ENCODE data around the gene NKD2.

- TF ChIP-seq CTCF (IDR thresholded peaks at IDR 0.05; ENCODE audit: insufficient read depth, low read length, poor library complexity, severe bottlenecking) (no peak), EZH2phosphoT487 (conservative IDR thresholded peaks at IDR 0.05; ENCODE audit: low read length) (no peak)
Measured at GRCh38 chr5:1054799-1055775, 46.5 kb downstream of the NKD2 start.
